ENCODE data around the gene RPL27. TPM values are rescaled to one million over a fixed set of nuclear protein-coding genes. Genes with fewer than 3 reads are reported as not detected.

RPL27 gene
- total and polyA plus RNA-seq, 4 donors: 188 to 928 (median 442) TPM

GRCh38 chr17:42979511-42980273 lies 18.5 kb upstream of the RPL27 start, which contains the start of gene PTGES3L (continued):
- TF ChIP-seq HNF4A (conservative IDR thresholded peaks at IDR 0.05): no peak
- TF ChIP-seq TAF1 (conservative IDR thresholded peaks at IDR 0.05): no peak
- TF ChIP-seq, protein P1, sequence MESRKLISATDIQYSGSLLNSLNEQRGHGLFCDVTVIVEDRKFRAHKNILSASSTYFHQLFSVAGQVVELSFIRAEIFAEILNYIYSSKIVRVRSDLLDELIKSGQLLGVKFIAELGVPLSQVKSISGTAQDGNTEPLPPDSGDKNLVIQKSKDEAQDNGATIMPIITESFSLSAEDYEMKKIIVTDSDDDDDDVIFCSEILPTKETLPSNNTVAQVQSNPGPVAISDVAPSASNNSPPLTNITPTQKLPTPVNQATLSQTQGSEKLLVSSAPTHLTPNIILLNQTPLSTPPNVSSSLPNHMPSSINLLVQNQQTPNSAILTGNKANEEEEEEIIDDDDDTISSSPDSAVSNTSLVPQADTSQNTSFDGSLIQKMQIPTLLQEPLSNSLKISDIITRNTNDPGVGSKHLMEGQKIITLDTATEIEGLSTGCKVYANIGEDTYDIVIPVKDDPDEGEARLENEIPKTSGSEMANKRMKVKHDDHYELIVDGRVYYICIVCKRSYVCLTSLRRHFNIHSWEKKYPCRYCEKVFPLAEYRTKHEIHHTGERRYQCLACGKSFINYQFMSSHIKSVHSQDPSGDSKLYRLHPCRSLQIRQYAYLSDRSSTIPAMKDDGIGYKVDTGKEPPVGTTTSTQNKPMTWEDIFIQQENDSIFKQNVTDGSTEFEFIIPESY (IDR thresholded peaks at IDR 0.05): no peak
- TF ChIP-seq RAD21 (IDR thresholded peaks at IDR 0.05): no peak
- no peak for TF ChIP-seq NR2F2 (IDR thresholded peaks at IDR 0.05)

- TF ChIP-seq, protein P2, sequence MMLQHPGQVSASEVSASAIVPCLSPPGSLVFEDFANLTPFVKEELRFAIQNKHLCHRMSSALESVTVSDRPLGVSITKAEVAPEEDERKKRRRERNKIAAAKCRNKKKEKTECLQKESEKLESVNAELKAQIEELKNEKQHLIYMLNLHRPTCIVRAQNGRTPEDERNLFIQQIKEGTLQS (IDR thresholded peaks at IDR 0.05): no peak
- TF ChIP-seq SP1 (IDR thresholded peaks at IDR 0.05): peak; percentile 25
- TF ChIP-seq JUND (IDR thresholded peaks at IDR 0.05): no peak
- TF ChIP-seq RAD21 (IDR thresholded peaks at IDR 0.05): no peak
- TF ChIP-seq HNF4G (IDR thresholded peaks at IDR 0.05): no peak
- TF ChIP-seq GABPA (IDR thresholded peaks at IDR 0.05 in 1 of 2, conservative IDR thresholded peaks at IDR 0.05 in 1 of 2): peak in 1 of 2 donors; percentile 64
- no peak for TF ChIP-seq EGR1 (IDR thresholded peaks at IDR 0.05; ENCODE audit: low read depth in 2 of 2)
- TF ChIP-seq HNF4A (conservative IDR thresholded peaks at IDR 0.05): no peak
- TF ChIP-seq RXRA (IDR thresholded peaks at IDR 0.05): no peak
- TF ChIP-seq REST (IDR thresholded peaks at IDR 0.05): no peak
- no peak for TF ChIP-seq CTCF (IDR thresholded peaks at IDR 0.05; ENCODE audit: low read depth, low read length, missing input control)
- TF ChIP-seq FOXA2 (IDR thresholded peaks at IDR 0.05): no peak
- peak; percentile 97 for TF ChIP-seq YY1 (IDR thresholded peaks at IDR 0.05)
These were observed 17.9 kb upstream of the RPL27 start, which contains the start of gene RUNDC1 for GRCh38 chr17:42980274-42980765. RUNDC1 (plus strand) TSS chr17:42980565; CDS start chr17:42980577, 12 bp downstream.

More at GRCh38 chr17:42980274-42980765, 17.9 kb upstream of the RPL27 start, which contains the start of gene RUNDC1:
- peak within 1 kb of the TSS; percentile 50 to 58 for H3K27ac ChIP-seq (ENCODE audit: low read depth in 1 of 2, low read length in 2 of 2)
- H3K4me1 ChIP-seq (ENCODE audit: control insufficient read depth in 4 of 4, insufficient read depth in 4 of 4, low read length in 3 of 4): peaks cover 8 to 24% (median 20%) of the 10 kb centered on the region in 4 donors
- H3K9me3 ChIP-seq (ENCODE audit: control insufficient read depth in 4 of 4, low read length in 3 of 4): no peaks in the 10 kb centered on the region
- peak; percentile 95 for DNase-seq (ENCODE audit: low spot score)
- H3K27me3 ChIP-seq (ENCODE audit: control insufficient read depth in 4 of 4, insufficient read depth in 4 of 4, low read length in 3 of 4): no peaks in the 10 kb centered on the region
- under 1% methylated on average over 39 of the region's 39 CpGs for WGBS
- peak within 1 kb of the TSS; percentile 56 to 93 (median 80) for H3K4me3 ChIP-seq (ENCODE audit: low read depth in 1 of 3, low read length in 3 of 3)
- peak within 1 kb of the TSS; percentile 50 to 70 for H3K9ac ChIP-seq (ENCODE audit: low read depth in 1 of 2, low read length in 2 of 2)
- no peaks in the 10 kb centered on the region for H3K36me3 ChIP-seq (ENCODE audit: control insufficient read depth in 4 of 4, insufficient read depth in 3 of 4, low read depth in 1 of 4, low read length in 3 of 4)
